ENCODE data around the gene UBR1. TPM values are rescaled to one million over a fixed set of nuclear protein-coding genes. Genes with fewer than 3 reads are reported as not detected.
A peak's percentile ranks its signal among the peaks of the same experiment; 100 is the strongest.

Gene UBR1
- polyA plus RNA-seq, 1 experiment = 6.5 TPM

DNA sequence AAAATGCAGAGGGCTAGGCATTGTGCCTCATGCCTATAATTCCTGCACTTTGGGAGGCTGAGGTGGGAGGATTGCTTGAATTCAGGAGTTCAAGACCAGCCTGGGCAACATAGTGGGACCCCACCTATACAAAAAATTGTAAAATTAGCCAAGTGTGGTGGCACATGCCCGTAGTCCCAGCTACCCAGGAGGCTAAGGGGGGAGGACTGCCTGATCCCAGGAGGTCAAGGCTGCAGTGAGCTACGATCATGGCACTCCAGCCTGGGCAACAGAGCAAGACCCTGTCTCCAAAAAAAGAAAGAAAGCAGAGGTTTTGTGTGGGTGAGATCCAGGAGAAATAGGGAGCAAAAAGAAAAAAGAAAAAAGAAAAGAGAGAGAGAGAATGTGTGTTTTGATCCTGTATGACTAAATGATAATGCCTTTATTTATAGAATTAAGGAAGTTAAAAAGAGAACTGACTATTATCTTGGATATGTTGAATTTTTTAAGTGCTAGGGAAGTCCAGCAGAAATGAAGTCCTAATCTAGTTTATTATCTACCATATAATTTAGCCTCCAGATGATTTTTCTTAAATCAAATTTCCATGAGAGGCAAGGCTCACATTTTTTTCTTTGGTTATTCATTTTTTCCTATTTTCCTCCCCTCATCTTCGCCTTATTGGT lies 190.1 kb downstream of the UBR1 start:
- CTCF ChIA-PET = no interaction called here

DNA sequence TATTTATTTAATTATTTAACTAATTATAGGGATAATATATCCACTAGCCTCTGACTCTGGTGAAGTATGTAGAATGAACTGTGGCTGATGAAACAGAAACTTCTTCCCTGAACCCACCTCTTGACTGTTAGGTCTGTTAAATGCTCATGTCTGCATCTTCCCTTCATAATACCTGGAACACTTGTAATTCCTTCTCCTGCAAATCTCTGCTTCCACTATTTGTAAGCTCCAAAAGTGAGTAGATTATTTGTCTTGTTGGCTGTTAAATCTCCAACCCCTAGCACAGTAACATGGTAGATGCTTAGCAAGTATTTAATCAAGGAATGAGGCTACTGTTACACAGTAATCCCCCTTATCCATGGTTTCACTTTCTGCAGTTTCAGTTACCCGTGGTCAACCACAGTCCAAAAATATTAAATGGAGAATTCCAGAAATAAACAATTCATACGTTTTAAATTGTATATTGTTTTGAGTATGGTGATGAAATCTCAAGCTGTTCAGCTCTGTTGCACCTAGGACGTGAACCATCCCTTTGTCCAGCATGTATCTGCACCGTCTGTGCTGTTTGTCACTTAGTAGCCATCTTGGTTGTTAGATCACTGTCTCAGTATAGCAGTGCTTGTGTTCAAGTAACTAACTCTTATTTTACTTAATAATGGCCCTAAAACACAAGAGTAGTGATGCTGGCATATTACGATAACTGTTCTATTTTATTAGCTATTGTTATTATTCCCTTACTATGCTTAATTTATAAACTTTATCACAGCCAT lies 190.9 kb downstream of the UBR1 start:
- no peak for DNase-seq (ENCODE audit: low read depth)
- CTCF ChIA-PET = interaction anchor here (0.9 kb wide), 1 partner anchor 12 kb away, joined by 3 read pairs; no protein-coding TSS in a partner anchor
- Histone ChIP-seq H3K27me3 (ENCODE audit: control insufficient read depth, insufficient read depth, low read length) (no peaks in the 10 kb centered on the region), H3K4me3 (ENCODE audit: low read depth, low read length) (no peak overlapping the region), H3K36me3 (ENCODE audit: control insufficient read depth, insufficient read depth, low read length) (no peaks in the 10 kb centered on the region)
- TF ChIP-seq, protein P1, sequence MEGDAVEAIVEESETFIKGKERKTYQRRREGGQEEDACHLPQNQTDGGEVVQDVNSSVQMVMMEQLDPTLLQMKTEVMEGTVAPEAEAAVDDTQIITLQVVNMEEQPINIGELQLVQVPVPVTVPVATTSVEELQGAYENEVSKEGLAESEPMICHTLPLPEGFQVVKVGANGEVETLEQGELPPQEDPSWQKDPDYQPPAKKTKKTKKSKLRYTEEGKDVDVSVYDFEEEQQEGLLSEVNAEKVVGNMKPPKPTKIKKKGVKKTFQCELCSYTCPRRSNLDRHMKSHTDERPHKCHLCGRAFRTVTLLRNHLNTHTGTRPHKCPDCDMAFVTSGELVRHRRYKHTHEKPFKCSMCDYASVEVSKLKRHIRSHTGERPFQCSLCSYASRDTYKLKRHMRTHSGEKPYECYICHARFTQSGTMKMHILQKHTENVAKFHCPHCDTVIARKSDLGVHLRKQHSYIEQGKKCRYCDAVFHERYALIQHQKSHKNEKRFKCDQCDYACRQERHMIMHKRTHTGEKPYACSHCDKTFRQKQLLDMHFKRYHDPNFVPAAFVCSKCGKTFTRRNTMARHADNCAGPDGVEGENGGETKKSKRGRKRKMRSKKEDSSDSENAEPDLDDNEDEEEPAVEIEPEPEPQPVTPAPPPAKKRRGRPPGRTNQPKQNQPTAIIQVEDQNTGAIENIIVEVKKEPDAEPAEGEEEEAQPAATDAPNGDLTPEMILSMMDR (IDR thresholded peaks at IDR 0.05; ENCODE audit: insufficient read depth, low read depth, low read length) = no peak
- POLR2A ChIA-PET = no interaction called here

More for the DNA sequence above, 190.1 kb downstream of the UBR1 start:
- TF ChIP-seq, protein P1 (IDR thresholded peaks at IDR 0.05; ENCODE audit: insufficient read depth, low read depth, low read length) = no peak
- Histone ChIP-seq H3K4me3 (ENCODE audit: low read depth, low read length) (no peak overlapping the region), H3K27me3 (ENCODE audit: control insufficient read depth, insufficient read depth, low read length) (no peaks in the 10 kb centered on the region), H3K36me3 (ENCODE audit: control insufficient read depth, insufficient read depth, low read length) (no peaks in the 10 kb centered on the region)
- POLR2A ChIA-PET = no interaction called here
- DNase-seq (ENCODE audit: low read depth) = no peak

DNA sequence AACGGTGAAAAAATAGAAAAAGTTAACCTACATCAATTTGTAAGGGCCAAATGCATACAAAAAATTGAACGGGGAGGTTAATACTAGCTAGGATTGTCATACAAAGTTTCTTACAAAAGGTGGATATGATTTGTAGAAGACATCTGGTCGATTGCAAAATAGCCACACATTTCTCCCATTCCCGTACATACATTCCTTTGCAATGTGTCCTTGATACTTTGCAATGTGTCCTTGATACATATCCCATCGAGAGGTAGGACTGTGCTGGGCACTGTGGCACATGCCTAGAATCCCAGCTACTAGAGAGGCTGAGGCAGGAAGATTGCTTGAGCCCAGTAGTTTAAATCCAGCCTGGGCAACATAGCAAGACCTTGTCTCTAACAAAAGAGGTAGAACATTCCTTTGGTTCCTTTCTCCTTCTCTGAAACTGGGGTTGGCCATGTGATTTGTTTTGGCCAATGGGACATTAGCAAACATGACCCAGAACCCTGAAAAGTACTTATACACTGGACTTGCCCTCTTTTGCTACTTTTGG lies 194.7 kb downstream of the UBR1 start:
- Histone ChIP-seq H3K27me3 (ENCODE audit: control insufficient read depth, insufficient read depth, low read length) (no peaks in the 10 kb centered on the region), H3K4me3 (ENCODE audit: low read depth, low read length) (no peak overlapping the region), H3K36me3 (ENCODE audit: control insufficient read depth, insufficient read depth, low read length) (no peaks in the 10 kb centered on the region)
- POLR2A ChIA-PET = no interaction called here
- CTCF ChIA-PET = interaction anchor here (1.5 kb wide), 1 partner anchor 16 kb away, joined by 3 read pairs; no protein-coding TSS in a partner anchor
- TF ChIP-seq, protein P1 (IDR thresholded peaks at IDR 0.05; ENCODE audit: insufficient read depth, low read depth, low read length) = no peak
- DNase-seq (ENCODE audit: low read depth) = peak; percentile 27

DNA sequence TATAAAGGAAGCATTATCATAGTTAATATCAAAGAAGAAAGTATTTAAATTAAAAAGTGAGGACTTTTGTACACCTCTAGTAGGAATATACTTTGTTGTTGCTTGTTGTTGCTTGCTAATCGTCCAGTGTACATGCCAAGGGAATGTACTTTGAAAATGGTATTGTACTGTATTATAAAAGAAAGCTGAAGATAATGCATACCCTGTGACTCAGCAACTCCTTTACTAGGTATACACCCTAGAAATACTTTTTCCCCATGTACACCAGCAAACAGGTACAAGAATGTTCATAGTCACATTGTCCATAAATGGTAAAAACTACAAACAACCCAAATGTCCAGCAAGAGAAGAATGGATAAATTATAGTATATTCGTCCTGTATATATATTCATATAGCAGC lies 197.3 kb downstream of the UBR1 start:
- Histone ChIP-seq H3K4me3 (ENCODE audit: low read depth, low read length) (no peak overlapping the region), H3K27me3 (ENCODE audit: control insufficient read depth, insufficient read depth, low read length) (no peaks in the 10 kb centered on the region), H3K36me3 (ENCODE audit: control insufficient read depth, insufficient read depth, low read length) (no peaks in the 10 kb centered on the region)
- POLR2A ChIA-PET = no interaction called here
- CTCF ChIA-PET = interaction anchor here (0.7 kb wide), 1 partner anchor 13 kb away, joined by 3 read pairs; no protein-coding TSS in a partner anchor
- no peak for DNase-seq (ENCODE audit: low read depth)
- TF ChIP-seq, protein P1 (IDR thresholded peaks at IDR 0.05; ENCODE audit: insufficient read depth, low read depth, low read length) = no peak

All from BJ (cell line).